Measurements from ENCODE around the gene CDKN3.

- TF ChIP-seq CTCF (IDR thresholded peaks at IDR 0.05; ENCODE audit: insufficient read depth, low read length) (no peak), GABPA (IDR thresholded peaks at IDR 0.05; ENCODE audit: low read depth) (no peak), POLR2AphosphoS5 (IDR thresholded peaks at IDR 0.05; ENCODE audit: low read depth) (no peak), REST (IDR thresholded peaks at IDR 0.05; ENCODE audit: insufficient replicate concordance, low read depth) (no peak)
These were observed 70.5 kb downstream of the CDKN3 start for GRCh38 chr14:54467280-54467679.

Data from HL-60 (cell line).